HEK293 (cell line): ENCODE measurements around the gene NUP107.

Source experiments
- BCL11A ChIP-seq: fragments of 450-650 bp; formaldehyde crosslinking; IDR thresholded peaks from 2 replicates; pipeline ENCODE4 v1.5.1; 2016; ENCODE audit warnings: low read depth, missing biosample characterization, missing genetic modification characterization
- KLF9 ChIP-seq: fragments of 450-650 bp; formaldehyde crosslinking; IDR thresholded peaks from 2 replicates; pipeline ENCODE4 v1.5.1; 2016; ENCODE audit warnings: missing biosample characterization, missing genetic modification characterization, low read depth
- ZBTB1 ChIP-seq: fragments of 450-650 bp; formaldehyde crosslinking; IDR thresholded peaks from 2 replicates; pipeline ENCODE4 v1.5.1; 2016; ENCODE audit warnings: missing biosample characterization, missing genetic modification characterization
- ZBTB21 ChIP-seq: fragments of 450-650 bp; formaldehyde crosslinking; IDR thresholded peaks from 2 replicates; pipeline ENCODE4 v1.5.1; 2017; ENCODE audit warnings: missing biosample characterization, missing genetic modification characterization
- ZEB2 ChIP-seq: fragments of 450-650 bp; formaldehyde crosslinking; IDR thresholded peaks from 2 replicates; pipeline ENCODE4 v1.5.1; 2016; ENCODE audit warnings: missing biosample characterization, missing genetic modification characterization
- ZIC2 ChIP-seq: fragments of 450-650 bp; formaldehyde crosslinking; IDR thresholded peaks from 2 replicates; pipeline ENCODE4 v1.5.1; 2016; ENCODE audit warnings: missing biosample characterization, missing genetic modification characterization
- ZNF169 ChIP-seq: fragments of 450-650 bp; formaldehyde crosslinking; IDR thresholded peaks from 2 replicates; pipeline ENCODE4 v1.5.1; 2016; ENCODE audit warnings: missing biosample characterization, missing genetic modification characterization
- ZNF23 ChIP-seq: fragments of 450-650 bp; formaldehyde crosslinking; IDR thresholded peaks from 2 replicates; pipeline ENCODE4 v1.5.1; 2016; ENCODE audit warnings: missing biosample characterization, missing genetic modification characterization, borderline replicate concordance
- ZNF239 ChIP-seq: fragments of 450-650 bp; formaldehyde crosslinking; IDR thresholded peaks from 2 replicates; pipeline ENCODE4 v1.5.1; 2016; ENCODE audit warnings: missing biosample characterization, missing genetic modification characterization
- ZNF24 ChIP-seq: fragments of 450-650 bp; formaldehyde crosslinking; IDR thresholded peaks from 2 replicates; pipeline ENCODE4 v1.5.1; 2016; ENCODE audit warnings: missing biosample characterization, missing genetic modification characterization
- ZNF350 ChIP-seq: fragments of 450-650 bp; formaldehyde crosslinking; IDR thresholded peaks from 2 replicates; pipeline ENCODE4 v1.5.0; 2017; ENCODE audit warnings: missing biosample characterization, mild to moderate bottlenecking, missing genetic modification characterization
- ZNF585B ChIP-seq: fragments of 450-650 bp; formaldehyde crosslinking; IDR thresholded peaks from 2 replicates; pipeline ENCODE4 v1.5.1; 2016; ENCODE audit warnings: missing biosample characterization, missing genetic modification characterization
- ZNF621 ChIP-seq: fragments of 450-650 bp; formaldehyde crosslinking; IDR thresholded peaks from 2 replicates; pipeline ENCODE4 v1.5.1; 2017; ENCODE audit warnings: missing biosample characterization, missing genetic modification characterization
- ZNF624 ChIP-seq: fragments of 450-650 bp; formaldehyde crosslinking; IDR thresholded peaks from 2 replicates; pipeline ENCODE4 v1.5.1; 2017; ENCODE audit warnings: missing biosample characterization, missing genetic modification characterization
- ZNF626 ChIP-seq: fragments of 450-650 bp; sonication (Bioruptor Pico); formaldehyde crosslinking; IDR thresholded peaks from 2 replicates; pipeline ENCODE4 v1.5.1; 2018; ENCODE audit warnings: missing biosample characterization, missing genetic modification characterization, inconsistent platforms
- ZNF660 ChIP-seq: fragments of 450-650 bp; IDR thresholded peaks from 2 replicates; pipeline ENCODE4 v1.5.1; 2018; ENCODE audit warnings: missing biosample characterization, mild to moderate bottlenecking, missing genetic modification characterization
- ZNF777 ChIP-seq: fragments of 450-650 bp; formaldehyde crosslinking; IDR thresholded peaks from 2 replicates; pipeline ENCODE4 v1.5.1; 2017; ENCODE audit warnings: missing biosample characterization, missing genetic modification characterization, borderline replicate concordance
- ZSCAN16 ChIP-seq: fragments of 450-650 bp; formaldehyde crosslinking; IDR thresholded peaks from 2 replicates; pipeline ENCODE4 v1.5.1; 2016; ENCODE audit warnings: missing biosample characterization, missing genetic modification characterization
- ZXDB ChIP-seq: fragments of 450-650 bp; formaldehyde crosslinking; IDR thresholded peaks from 2 replicates; pipeline ENCODE4 v1.5.1; 2016; ENCODE audit warnings: missing biosample characterization, missing genetic modification characterization
- TF ChIP-seq, protein P1 (sequence below): fragments of 450-650 bp; formaldehyde crosslinking; IDR thresholded peaks from 2 replicates; pipeline ENCODE4 v1.5.1; 2016; ENCODE audit warnings: missing biosample characterization, missing genetic modification characterization
- TF ChIP-seq, protein P2 (sequence below): IDR thresholded peaks from 2 replicates; pipeline ENCODE4 v1.6.1; 2011; ENCODE audit warnings: mild to moderate bottlenecking, low read depth, low read length, borderline replicate concordance
- TF ChIP-seq, protein P3 (sequence below): fragments of 450-650 bp; formaldehyde crosslinking; IDR thresholded peaks from 2 replicates; pipeline ENCODE4 v1.5.1; 2017; ENCODE audit warnings: missing biosample characterization, missing genetic modification characterization
- TF ChIP-seq, protein P4 (sequence below): fragments of 450-650 bp; formaldehyde crosslinking; IDR thresholded peaks from 2 replicates; pipeline ENCODE4 v1.5.1; 2016; ENCODE audit warnings: missing biosample characterization, missing genetic modification characterization
- TF ChIP-seq, protein P5 (sequence below): fragments of 450-650 bp; formaldehyde crosslinking; IDR thresholded peaks from 2 replicates; pipeline ENCODE4 v1.5.1; 2016; ENCODE audit warnings: missing biosample characterization, missing genetic modification characterization
- TF ChIP-seq, protein P6 (sequence below): sonication (generic); formaldehyde crosslinking; IDR thresholded peaks from 2 replicates; pipeline ENCODE4 v1.8.1; 2022; ENCODE audit warnings: mild to moderate bottlenecking, moderate library complexity, missing genetic modification reagents
- TF ChIP-seq, protein P7 (sequence below): fragments of 450-650 bp; formaldehyde crosslinking; IDR thresholded peaks from 2 replicates; pipeline ENCODE4 v1.5.1; 2017; ENCODE audit warnings: missing biosample characterization, missing genetic modification characterization

The NUP107 gene

DNA sequence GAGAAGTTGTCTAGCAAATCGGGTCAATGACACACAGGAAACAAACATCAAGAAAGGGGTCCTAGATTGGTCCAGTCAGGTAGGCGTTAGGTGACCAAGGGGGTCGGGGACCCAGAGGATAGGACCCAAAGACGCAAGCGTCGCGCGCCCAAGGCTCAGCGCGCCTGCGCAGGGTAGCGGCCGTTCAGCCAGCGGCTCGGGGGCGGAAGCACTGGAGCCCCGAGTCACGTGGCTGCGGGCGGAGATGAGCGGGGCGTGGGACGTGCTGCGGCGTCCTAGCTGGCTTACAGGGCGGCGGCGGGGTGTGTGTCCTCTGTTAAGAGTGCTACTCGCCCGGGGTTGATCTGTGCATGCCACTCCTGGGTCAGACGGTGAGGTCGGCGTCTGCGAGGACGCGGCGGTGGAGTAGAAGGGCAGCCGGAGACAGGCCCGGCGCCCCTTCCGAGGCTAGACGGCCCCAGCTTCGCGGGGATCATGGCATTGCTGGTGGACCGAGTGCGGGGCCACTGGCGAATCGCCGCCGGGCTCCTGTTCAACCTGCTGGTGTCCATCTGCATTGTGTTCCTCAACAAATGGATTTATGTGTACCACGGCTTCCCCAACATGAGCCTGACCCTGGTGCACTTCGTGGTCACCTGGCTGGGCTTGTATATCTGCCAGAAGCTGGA, 59.3 kb downstream of the NUP107 start, which contains the start of gene SLC35E3 (continued):
- TF ChIP-seq ZNF626 (no peak), KLF9 (tag by site-specific recombination) (peak; percentile 67; the same call in 1 of the 2 replicates), BCL11A (tag by site-specific recombination) (no peak), ZNF350 (tag by site-specific recombination) (no peak), ZNF621 (tag by site-specific recombination) (no peak), ZNF239 (tag by site-specific recombination) (no peak), ZNF624 (tag by site-specific recombination) (no peak), ZSCAN16 (no peak), ZEB2 (tag by site-specific recombination) (0 out of 2 replicates have a peak, but pooled peaks have one; percentile 56), ZBTB21 (tag by site-specific recombination) (0 out of 2 replicates have a peak, but pooled peaks have one; percentile 16), ZNF169 (tag by site-specific recombination) (no peak), ZNF660 (tag by site-specific recombination) (0 out of 2 replicates have a peak, but pooled peaks have one; percentile 68), ZNF777 (no peak), ZXDB (tag by site-specific recombination) (peak; percentile 84), ZNF24 (0 out of 2 replicates have a peak, but pooled peaks have one; percentile 23), ZNF23 (tag by site-specific recombination) (no peak), ZBTB1 (tag by site-specific recombination) (peak; percentile 26; the same call in 1 of the 2 replicates), ZIC2 (tag by site-specific recombination) (no peak), ZNF585B (tag by site-specific recombination) (no peak)
- TF ChIP-seq, protein P1, sequence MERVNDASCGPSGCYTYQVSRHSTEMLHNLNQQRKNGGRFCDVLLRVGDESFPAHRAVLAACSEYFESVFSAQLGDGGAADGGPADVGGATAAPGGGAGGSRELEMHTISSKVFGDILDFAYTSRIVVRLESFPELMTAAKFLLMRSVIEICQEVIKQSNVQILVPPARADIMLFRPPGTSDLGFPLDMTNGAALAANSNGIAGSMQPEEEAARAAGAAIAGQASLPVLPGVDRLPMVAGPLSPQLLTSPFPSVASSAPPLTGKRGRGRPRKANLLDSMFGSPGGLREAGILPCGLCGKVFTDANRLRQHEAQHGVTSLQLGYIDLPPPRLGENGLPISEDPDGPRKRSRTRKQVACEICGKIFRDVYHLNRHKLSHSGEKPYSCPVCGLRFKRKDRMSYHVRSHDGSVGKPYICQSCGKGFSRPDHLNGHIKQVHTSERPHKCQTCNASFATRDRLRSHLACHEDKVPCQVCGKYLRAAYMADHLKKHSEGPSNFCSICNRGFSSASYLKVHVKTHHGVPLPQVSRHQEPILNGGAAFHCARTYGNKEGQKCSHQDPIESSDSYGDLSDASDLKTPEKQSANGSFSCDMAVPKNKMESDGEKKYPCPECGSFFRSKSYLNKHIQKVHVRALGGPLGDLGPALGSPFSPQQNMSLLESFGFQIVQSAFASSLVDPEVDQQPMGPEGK (tag by site-specific recombination): peak; percentile 57; the same call in 1 of the 2 replicates
- TF ChIP-seq, protein P2, sequence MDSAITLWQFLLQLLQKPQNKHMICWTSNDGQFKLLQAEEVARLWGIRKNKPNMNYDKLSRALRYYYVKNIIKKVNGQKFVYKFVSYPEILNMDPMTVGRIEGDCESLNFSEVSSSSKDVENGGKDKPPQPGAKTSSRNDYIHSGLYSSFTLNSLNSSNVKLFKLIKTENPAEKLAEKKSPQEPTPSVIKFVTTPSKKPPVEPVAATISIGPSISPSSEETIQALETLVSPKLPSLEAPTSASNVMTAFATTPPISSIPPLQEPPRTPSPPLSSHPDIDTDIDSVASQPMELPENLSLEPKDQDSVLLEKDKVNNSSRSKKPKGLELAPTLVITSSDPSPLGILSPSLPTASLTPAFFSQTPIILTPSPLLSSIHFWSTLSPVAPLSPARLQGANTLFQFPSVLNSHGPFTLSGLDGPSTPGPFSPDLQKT: no peak
- TF ChIP-seq, protein P3, sequence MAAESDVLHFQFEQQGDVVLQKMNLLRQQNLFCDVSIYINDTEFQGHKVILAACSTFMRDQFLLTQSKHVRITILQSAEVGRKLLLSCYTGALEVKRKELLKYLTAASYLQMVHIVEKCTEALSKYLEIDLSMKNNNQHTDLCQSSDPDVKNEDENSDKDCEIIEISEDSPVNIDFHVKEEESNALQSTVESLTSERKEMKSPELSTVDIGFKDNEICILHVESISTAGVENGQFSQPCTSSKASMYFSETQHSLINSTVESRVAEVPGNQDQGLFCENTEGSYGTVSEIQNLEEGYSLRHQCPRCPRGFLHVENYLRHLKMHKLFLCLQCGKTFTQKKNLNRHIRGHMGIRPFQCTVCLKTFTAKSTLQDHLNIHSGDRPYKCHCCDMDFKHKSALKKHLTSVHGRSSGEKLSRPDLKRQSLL (tag by site-specific recombination): no peak
- TF ChIP-seq, protein P4, sequence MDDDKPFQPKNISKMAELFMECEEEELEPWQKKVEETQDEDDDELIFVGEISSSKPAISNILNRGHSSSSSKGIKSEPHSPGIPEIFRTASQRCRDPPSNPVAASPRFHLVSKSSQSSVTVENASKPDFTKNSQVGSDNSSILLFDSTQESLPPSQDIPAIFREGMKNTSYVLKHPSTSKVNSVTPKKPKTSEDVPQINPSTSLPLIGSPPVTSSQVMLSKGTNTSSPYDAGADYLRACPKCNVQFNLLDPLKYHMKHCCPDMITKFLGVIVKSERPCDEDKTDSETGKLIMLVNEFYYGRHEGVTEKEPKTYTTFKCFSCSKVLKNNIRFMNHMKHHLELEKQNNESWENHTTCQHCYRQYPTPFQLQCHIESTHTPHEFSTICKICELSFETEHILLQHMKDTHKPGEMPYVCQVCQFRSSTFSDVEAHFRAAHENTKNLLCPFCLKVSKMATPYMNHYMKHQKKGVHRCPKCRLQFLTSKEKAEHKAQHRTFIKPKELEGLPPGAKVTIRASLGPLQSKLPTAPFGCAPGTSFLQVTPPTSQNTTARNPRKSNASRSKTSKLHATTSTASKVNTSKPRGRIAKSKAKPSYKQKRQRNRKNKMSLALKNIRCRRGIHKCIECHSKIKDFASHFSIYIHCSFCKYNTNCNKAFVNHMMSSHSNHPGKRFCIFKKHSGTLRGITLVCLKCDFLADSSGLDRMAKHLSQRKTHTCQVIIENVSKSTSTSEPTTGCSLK: no peak
- TF ChIP-seq, protein P5, sequence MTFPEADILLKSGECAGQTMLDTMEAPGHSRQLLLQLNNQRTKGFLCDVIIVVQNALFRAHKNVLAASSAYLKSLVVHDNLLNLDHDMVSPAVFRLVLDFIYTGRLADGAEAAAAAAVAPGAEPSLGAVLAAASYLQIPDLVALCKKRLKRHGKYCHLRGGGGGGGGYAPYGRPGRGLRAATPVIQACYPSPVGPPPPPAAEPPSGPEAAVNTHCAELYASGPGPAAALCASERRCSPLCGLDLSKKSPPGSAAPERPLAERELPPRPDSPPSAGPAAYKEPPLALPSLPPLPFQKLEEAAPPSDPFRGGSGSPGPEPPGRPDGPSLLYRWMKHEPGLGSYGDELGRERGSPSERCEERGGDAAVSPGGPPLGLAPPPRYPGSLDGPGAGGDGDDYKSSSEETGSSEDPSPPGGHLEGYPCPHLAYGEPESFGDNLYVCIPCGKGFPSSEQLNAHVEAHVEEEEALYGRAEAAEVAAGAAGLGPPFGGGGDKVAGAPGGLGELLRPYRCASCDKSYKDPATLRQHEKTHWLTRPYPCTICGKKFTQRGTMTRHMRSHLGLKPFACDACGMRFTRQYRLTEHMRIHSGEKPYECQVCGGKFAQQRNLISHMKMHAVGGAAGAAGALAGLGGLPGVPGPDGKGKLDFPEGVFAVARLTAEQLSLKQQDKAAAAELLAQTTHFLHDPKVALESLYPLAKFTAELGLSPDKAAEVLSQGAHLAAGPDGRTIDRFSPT (tag by site-specific recombination): 0 out of 2 replicates have a peak, but pooled peaks have one; percentile 43
- TF ChIP-seq, protein P6, sequence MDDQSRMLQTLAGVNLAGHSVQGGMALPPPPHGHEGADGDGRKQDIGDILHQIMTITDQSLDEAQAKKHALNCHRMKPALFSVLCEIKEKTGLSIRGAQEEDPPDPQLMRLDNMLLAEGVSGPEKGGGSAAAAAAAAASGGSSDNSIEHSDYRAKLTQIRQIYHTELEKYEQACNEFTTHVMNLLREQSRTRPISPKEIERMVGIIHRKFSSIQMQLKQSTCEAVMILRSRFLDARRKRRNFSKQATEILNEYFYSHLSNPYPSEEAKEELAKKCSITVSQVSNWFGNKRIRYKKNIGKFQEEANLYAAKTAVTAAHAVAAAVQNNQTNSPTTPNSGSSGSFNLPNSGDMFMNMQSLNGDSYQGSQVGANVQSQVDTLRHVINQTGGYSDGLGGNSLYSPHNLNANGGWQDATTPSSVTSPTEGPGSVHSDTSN: no peak
- TF ChIP-seq, protein P7, sequence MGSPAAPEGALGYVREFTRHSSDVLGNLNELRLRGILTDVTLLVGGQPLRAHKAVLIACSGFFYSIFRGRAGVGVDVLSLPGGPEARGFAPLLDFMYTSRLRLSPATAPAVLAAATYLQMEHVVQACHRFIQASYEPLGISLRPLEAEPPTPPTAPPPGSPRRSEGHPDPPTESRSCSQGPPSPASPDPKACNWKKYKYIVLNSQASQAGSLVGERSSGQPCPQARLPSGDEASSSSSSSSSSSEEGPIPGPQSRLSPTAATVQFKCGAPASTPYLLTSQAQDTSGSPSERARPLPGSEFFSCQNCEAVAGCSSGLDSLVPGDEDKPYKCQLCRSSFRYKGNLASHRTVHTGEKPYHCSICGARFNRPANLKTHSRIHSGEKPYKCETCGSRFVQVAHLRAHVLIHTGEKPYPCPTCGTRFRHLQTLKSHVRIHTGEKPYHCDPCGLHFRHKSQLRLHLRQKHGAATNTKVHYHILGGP: no peak
